ENCODE measurements around the gene ROR1. TPM values are rescaled to one million over a fixed set of nuclear protein-coding genes. Genes with fewer than 3 reads are reported as not detected.

Gene ROR1
- total and polyA plus RNA-seq, 9 of the 15 experiments (the other 6 are each of a cell fraction or from before 2014, with no cell fraction given) = 0.02 TPM; not detected in 8

GRCh38 chr1:64021066-64021465, 247.2 kb downstream of the ROR1 start (continued):
- TF ChIP-seq PRDM10 (IDR thresholded peaks at IDR 0.05; ENCODE audit: partially characterized antibody) (no peak), ZNF324 (CRISPR knock-in tag; IDR thresholded peaks at IDR 0.05) (no peak), ZNF431 (CRISPR knock-in tag; IDR thresholded peaks at IDR 0.05) (no peak), ARID1B (IDR thresholded peaks at IDR 0.05) (no peak)

- in situ Hi-C loops (cut with MboI) (no loop called here), intact Hi-C loops (cut with micrococcal nuclease) (no loop called here)
- FAIRE-seq = no peak
- H3K27me3 ChIP-seq (ENCODE audit: control insufficient read depth in 2 of 2, insufficient read depth in 2 of 2, low read length in 2 of 2) = no peaks in the 10 kb centered on the region
- H3K36me3 ChIP-seq (ENCODE audit: control insufficient read depth, insufficient read depth, low read length) = no peaks in the 10 kb centered on the region
- no peaks in the 10 kb centered on the region for H3K79me2 ChIP-seq (ENCODE audit: control insufficient read depth, insufficient read depth, low read length)
- POLR2A ChIA-PET = no interaction called here
- H3K9me3 ChIP-seq (replicated peaks; ENCODE audit: control insufficient read depth, insufficient read depth, low read depth, low read length) = no peaks in the 10 kb centered on the region
- no peaks in the 10 kb centered on the region for H4K20me1 ChIP-seq (replicated peaks; ENCODE audit: control insufficient read depth, insufficient read depth, low read length)
- DNase-seq (ENCODE audit: extremely low read depth in 1 of 4, low spot score in 3 of 4) = no peak
- H3K4me3 ChIP-seq = no peak overlapping the region
- H3K9ac ChIP-seq (ENCODE audit: insufficient read depth in 1 of 2, low read depth in 2 of 2, low read length in 2 of 2) = no peak overlapping the region
- ATAC-seq = no peak
- H3K4me1 ChIP-seq (replicated peaks in 1 of 2; ENCODE audit: control insufficient read depth in 2 of 2, insufficient read depth in 2 of 2, low read length in 2 of 2) = no peaks in the 10 kb centered on the region
- CTCF ChIA-PET (ENCODE audit: low intra/inter-chr PET ratio) = no interaction called here
- no peak overlapping the region for H2AFZ ChIP-seq (ENCODE audit: low read depth, low read length)
- no peak overlapping the region for H3K4me2 ChIP-seq (ENCODE audit: insufficient read depth, low read length)
- no peak overlapping the region for H3K27ac ChIP-seq (ENCODE audit: extremely low read depth, low read depth, low read length)
- WGBS (ENCODE audit: insufficient coverage, low coverage, missing lambda C conversion rate) = 0% methylated on average over 4 of the region's 4 CpGs
- no peaks in the 10 kb centered on the region for H3K9me1 ChIP-seq (ENCODE audit: control insufficient read depth, insufficient read depth, low read length)
- BruUV-seq (replicated peaks) = no TSS peak
- TF ChIP-seq RREB1 (CRISPR knock-in tag; IDR thresholded peaks at IDR 0.05) = no peak
- TF ChIP-seq CHD1 (IDR thresholded peaks at IDR 0.05; ENCODE audit: low read length) = no peak
- TF ChIP-seq BHLHE40 (IDR thresholded peaks at IDR 0.05; ENCODE audit: low read length) = no peak
- no peak for TF ChIP-seq CREBBP (IDR thresholded peaks at IDR 0.05; ENCODE audit: low read depth, low read length)
- no peak for TF ChIP-seq HNRNPUL1 (IDR thresholded peaks at IDR 0.05; ENCODE audit: low read length)
- TF ChIP-seq DIDO1 (tag; IDR thresholded peaks at IDR 0.05; ENCODE audit: low read depth) = no peak
- TF ChIP-seq KDM1A (IDR thresholded peaks at IDR 0.05) = no peak
- TF ChIP-seq GMEB1 (CRISPR knock-in tag; IDR thresholded peaks at IDR 0.05) = no peak
These were observed 251.2 kb downstream of the ROR1 start for GRCh38 chr1:64025051-64025450.
